Hindlimb muscle (tissue), 1 donor: ENCODE data around the gene PCDH18. TPM values are rescaled to one million over a fixed set of nuclear protein-coding genes. Genes with fewer than 3 reads are reported as not detected.
"Not testable (repeated sequence)": the region's sequence is repeated elsewhere in the genome, so short reads cannot be mapped to it uniquely, and the experiment has no call there.

ENCODE experiments used
- DNase-seq: peaks from one replicate; pipeline ENCODE4 v3.0.0-alpha.2; 2013
- polyA plus RNA-seq: library from polyadenylated mRNA; unstranded; fragments of 120-200 nt; gene quantifications from one replicate; pipeline ENCODE4 v1.2.1, GENCODE V29; 2013; ENCODE audit not compliant: insufficient read length

The PCDH18 gene
- polyA plus RNA-seq, 1 donor = 46.1 TPM

GRCh38 chr4:137530176-137530575, 2.1 kb downstream of the PCDH18 start:
- no peak for DNase-seq

GRCh38 chr4:137529432-137529831, 2.9 kb downstream of the PCDH18 start:
- no peak for DNase-seq

- no peak for DNase-seq
Measured at GRCh38 chr4:137528673-137529072, 3.6 kb downstream of the PCDH18 start.

GRCh38 chr4:137526681-137527080, 5.6 kb downstream of the PCDH18 start:
- no peak for DNase-seq

- no peak for DNase-seq
Measured at GRCh38 chr4:137524725-137525369, 7.4 kb downstream of the PCDH18 start.

GRCh38 chr4:137523329-137523728, 9.0 kb downstream of the PCDH18 start:
- DNase-seq = no peak

- no peak for DNase-seq
Measured at GRCh38 chr4:137521053-137521452, 11.2 kb downstream of the PCDH18 start.

GRCh38 chr4:137519406-137519805, 12.9 kb downstream of the PCDH18 start:
- no peak for DNase-seq

GRCh38 chr4:137517323-137517722, 15.0 kb downstream of the PCDH18 start:
- not testable (repeated sequence) for DNase-seq

GRCh38 chr4:137514406-137515111, 17.7 kb downstream of the PCDH18 start:
- no peak for DNase-seq

GRCh38 chr4:137510557-137511265, 21.6 kb downstream of the PCDH18 start:
- DNase-seq = peak; percentile 61

- DNase-seq = no peak
Measured at GRCh38 chr4:137509855-137510282, 22.4 kb downstream of the PCDH18 start.

GRCh38 chr4:137502339-137503129, 29.8 kb downstream of the PCDH18 start:
- DNase-seq = no peak

- DNase-seq = not testable (repeated sequence)
Measured at GRCh38 chr4:137496267-137496666, 36.0 kb downstream of the PCDH18 start.

- DNase-seq = no peak
Measured at GRCh38 chr4:137495578-137495977, 36.7 kb downstream of the PCDH18 start.

GRCh38 chr4:137483313-137483959, 48.9 kb downstream of the PCDH18 start:
- DNase-seq = not testable (repeated sequence)

GRCh38 chr4:137479657-137480056, 52.6 kb downstream of the PCDH18 start:
- DNase-seq = not testable (repeated sequence)

- no peak for DNase-seq
Measured at GRCh38 chr4:137476345-137476744, 55.9 kb downstream of the PCDH18 start.

GRCh38 chr4:137474711-137475301, 57.5 kb downstream of the PCDH18 start:
- peak; percentile 42 for DNase-seq

- DNase-seq = no peak
Measured at GRCh38 chr4:137471895-137472294, 60.4 kb downstream of the PCDH18 start.

- no peak for DNase-seq
Measured at GRCh38 chr4:137471461-137471860, 60.8 kb downstream of the PCDH18 start.

- DNase-seq = no peak
Measured at GRCh38 chr4:137470806-137471205, 61.5 kb downstream of the PCDH18 start.
